HG03196 (cell line): ENCODE measurements around the gene TTC38.
"Not testable (repeated sequence)": the region's sequence is repeated elsewhere in the genome, so short reads cannot be mapped to it uniquely, and the experiment has no call there.

Experiments used
- ATAC-seq: cut with Tn5 transposase; IDR thresholded peaks from one replicate; pipeline ENCODE4 v1.9.1; 2021; ENCODE audit not compliant: unreplicated experiment

The TTC38 gene

DNA sequence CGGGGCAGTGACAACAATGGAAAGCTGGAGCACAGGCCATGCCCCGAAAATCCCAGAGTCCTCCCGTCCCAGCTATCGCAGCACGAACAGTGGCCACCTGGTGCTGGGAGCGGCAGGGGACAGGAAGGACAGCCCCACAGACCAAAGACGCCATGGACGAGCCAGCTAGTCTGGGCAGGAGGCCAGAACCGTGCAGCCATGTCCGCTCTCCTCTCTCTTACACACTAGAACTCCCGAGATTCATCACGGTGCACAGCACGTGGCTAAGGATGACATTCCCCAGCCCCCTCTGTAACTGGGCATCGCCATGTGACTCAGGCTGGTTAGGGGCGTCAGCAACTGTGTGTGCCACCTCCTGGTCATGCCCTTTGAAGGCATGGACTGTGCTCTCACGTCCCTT, 22.3 kb upstream of the TTC38 start:
- ATAC-seq = no peak

- ATAC-seq = no peak
Measured at GRCh38 chr22:46246178-46246577, 21.6 kb upstream of the TTC38 start.

- ATAC-seq = no peak
Measured at GRCh38 chr22:46247443-46247975, 20.3 kb upstream of the TTC38 start.

DNA sequence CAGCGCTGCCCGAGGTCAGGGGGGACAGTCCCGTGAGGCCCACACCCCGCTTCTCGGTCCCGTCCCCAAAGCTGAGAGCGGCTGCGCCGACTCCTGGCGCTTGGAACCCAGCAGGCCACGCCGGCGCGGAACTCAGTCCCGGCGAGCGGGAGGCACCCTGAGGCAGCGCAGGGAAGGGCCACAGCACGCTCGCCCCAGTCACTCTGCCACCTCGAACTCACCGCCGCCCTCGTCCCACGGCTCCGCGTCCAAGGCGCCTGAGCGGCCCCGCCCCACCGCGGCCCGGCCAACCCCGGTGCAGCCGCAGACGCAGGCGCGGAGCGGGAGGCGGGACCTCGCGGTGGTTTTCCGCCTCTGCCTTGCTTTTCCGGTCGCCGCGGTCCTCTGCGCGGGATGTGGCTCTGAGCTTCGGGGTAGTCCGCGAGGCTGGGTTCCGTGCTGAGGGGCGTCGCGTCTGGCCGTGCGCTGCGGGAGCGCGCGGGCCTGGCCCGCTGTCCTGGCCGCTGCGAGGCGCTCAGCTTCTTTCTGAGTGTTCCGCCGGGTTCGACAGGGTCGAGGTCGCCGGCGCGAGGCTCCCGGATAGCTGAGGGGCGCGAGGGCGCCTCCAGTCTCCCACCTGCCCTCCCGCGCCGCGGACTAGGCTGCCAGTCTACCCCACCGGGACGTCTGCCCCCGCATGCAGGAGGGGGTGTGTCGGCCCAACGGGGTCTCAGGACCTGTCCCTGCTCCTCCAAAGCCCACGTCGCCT, 17.6 kb upstream of the TTC38 start, which contains the start of gene CDPF1:
CDPF1 (minus strand) TSS at position 259 of the 748 bp plus-strand sequence. CDS start 2,009 bp downstream, outside the sequence.
- ATAC-seq = peak; percentile 78

GRCh38 chr22:46250783-46251125, 17.1 kb upstream of the TTC38 start:
- peak; percentile 15 for ATAC-seq

- ATAC-seq = no peak
Measured at GRCh38 chr22:46251266-46251665, 16.5 kb upstream of the TTC38 start.

DNA sequence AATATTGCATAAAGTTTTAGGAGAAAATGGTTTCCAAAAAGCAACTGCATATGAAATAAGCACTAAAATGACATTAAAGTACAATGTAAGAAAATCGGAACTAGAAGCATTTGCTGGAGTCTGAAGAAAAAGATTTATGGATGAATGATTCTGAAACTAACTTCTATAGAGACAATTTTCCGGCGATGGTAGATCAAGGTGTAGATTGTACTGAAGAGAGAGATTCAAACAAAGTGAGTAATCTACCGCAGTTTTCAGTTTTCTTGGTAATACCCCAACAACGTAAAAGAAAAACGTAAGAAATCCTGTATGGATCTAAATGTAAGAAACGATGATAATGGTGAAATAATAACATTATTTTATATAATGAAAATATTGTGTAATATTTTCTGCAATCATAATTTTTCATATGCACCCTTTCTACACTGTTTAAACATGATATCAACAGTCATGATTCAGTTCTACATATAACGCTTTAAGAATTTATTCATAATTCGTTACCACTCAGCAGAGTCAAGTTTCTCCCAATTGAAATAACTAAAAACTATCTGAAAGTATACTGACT, 15.9 kb upstream of the TTC38 start:
- no peak for ATAC-seq

DNA sequence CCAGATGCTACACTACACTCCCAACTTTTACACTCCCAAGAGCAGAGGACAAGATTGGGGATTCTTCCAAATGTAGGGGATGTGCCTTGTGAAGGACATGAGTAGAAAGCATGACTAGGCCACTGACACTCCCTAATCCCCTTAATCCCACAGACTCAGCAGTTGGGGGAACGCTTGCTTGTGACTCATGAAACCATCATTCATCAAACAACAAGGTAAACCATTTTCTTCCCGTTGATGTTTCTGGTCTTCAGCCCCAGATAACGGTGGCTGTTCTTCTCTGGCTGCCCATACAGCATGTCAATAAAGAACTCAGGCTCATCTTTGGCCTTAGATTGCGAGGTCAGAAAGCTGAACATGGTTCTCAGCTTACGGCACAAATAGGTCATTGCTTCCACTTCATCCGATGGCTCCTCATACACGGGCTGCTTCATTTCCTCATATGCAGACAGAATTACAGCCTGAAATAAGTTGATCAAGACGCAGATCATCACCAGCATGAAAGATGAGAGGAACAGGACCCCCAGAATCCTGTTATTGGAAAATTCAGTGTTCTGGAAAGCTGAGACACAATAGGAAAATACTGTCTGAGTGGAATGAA, 11.3 kb upstream of the TTC38 start:
- no peak for ATAC-seq

GRCh38 chr22:46259374-46259773, 8.4 kb upstream of the TTC38 start:
- ATAC-seq = no peak

GRCh38 chr22:46260038-46260437, 7.8 kb upstream of the TTC38 start:
- ATAC-seq = no peak

GRCh38 chr22:46262449-46263215, 5.2 kb upstream of the TTC38 start:
- no peak for ATAC-seq

- no peak for ATAC-seq
Measured at GRCh38 chr22:46263216-46263590, 4.6 kb upstream of the TTC38 start, which contains the start of gene PKDREJ. PKDREJ (minus strand) TSS chr22:46263343; CDS start chr22:46263322, 21 bp downstream.

GRCh38 chr22:46264520-46264919, 3.3 kb upstream of the TTC38 start:
- ATAC-seq = not testable (repeated sequence)

GRCh38 chr22:46265627-46266026, 2.2 kb upstream of the TTC38 start:
- not testable (repeated sequence) for ATAC-seq

GRCh38 chr22:46269564-46269963, 1.8 kb downstream of the TTC38 start:
- ATAC-seq = no peak

GRCh38 chr22:46272196-46272595, 4.4 kb downstream of the TTC38 start:
- no peak for ATAC-seq

- ATAC-seq = no peak
Measured at GRCh38 chr22:46272762-46273431, 5.1 kb downstream of the TTC38 start.

DNA sequence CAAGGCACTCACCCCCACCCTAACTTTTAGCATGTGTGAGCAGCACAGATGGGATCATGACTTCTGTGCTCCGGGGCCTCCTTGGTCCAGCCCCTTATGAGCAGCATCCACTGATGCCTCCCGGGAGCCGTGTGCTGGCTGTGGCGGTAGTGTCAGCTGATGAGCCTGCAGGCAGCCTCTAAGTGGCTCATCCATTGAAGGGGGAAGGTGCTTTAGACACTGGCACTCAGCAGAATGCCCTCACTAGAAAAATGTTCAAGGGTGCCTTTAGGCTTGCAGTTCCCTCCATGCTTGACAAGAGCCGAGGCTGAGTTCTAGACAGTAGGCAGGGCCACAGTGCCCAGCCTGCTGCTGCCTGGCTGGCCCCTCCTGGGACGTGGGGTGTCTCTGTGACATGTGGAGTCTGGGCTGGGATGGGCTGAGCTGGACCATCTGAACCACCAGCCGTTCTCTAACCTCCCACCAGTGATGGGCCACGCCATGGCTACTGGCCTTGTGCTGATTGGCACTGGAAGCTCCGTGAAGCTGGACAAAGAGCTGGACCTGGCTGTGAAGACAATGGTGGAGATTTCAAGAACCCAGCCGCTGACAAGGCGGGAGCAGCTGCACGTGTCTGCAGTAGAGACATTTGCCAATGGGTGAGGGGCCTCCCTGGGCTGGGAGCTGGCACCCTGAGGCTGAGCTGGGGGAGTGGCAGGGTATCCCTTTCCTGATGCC, 5.8 kb downstream of the TTC38 start:
- no peak for ATAC-seq

DNA sequence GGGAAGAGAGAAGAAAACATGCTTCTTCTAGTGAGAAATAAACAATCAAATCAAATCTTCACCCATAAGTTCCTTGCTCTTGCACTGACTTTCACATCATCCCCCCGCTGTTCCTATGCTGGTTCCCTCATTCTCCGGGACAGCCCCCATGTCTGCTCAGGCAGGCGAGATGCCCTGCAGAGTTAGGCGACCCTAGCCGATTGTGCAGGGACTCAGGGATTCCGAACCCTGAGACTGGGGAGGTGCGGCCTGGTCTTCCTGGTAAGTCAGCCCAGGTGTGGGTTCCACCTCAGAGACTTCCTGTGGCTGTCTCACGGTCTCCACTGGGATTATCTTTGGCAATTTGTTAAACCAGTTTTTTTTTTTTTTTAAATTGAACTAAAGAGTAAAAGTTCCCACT, 6.6 kb downstream of the TTC38 start:
- no peak for ATAC-seq

DNA sequence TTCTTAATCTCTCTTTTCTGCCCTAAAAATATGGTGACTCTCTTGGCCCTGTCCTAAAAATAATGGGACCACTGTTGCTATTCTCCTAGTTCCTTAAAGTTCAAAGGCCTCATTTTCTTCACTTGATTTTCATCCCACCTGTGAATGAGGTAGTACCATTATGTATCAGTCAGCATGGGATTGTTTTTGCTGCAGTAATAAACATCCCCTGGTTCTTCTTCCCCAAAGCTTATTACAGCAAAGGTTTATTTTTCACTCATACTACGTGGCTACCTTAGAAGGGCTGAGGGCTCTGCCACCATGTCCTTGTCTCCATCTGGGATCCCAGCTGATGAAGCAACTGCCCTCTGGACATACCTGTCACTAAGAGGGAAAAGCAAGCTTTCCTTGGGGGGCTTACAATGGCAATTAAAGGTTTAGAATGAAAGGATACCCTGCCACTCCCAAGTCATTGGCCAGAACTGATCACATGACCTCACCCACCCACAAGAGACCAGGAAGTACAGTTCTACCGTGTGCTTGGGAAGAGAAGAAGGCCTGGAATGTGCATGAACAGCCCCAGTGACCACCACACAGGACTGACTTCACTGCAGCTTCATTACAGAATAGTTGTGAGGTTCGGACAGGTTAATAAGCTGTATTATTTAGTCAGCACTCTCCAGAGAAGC, 7.8 kb downstream of the TTC38 start:
- no peak for ATAC-seq
